HepG2 (cell line): ENCODE results near the gene JHY. TPM values are rescaled to one million over a fixed set of nuclear protein-coding genes. Genes with fewer than 3 reads are reported as not detected.

Experiments
- ATAC-seq: fragments of 200-7000 bp; cut with Tn5 transposase; 3 replicates; pipeline ENCODE4 v1.9.1; 2020; ENCODE audit warnings: mild to moderate bottlenecking, moderate library complexity
- BruUV-seq: library from RNA; stranded (reverse); fragments of 400-500 nt; replicated peaks from 2 replicates; lab custom pipeline; 2021; lab: Mats Ljungman, UMichigan
- CTCF ChIA-PET: fragments of 300-600 bp; formaldehyde crosslinking; extraction: SDS; loops from one replicate; lab custom pipeline; 2021; ENCODE audit warnings: low total read pairs, inconsistent platforms, low intra/inter-chr PET ratio; lab: Yijun Ruan, JAX
- POLR2A ChIA-PET: fragments of 350-600 bp; sonication (Branson Sonifier 250); formaldehyde crosslinking; loops from one replicate; lab custom pipeline; 2020; ENCODE audit warnings: antibody characterized with exemption, inconsistent platforms; lab: Yijun Ruan, JAX
- DNase-seq: peaks from one replicate; pipeline ENCODE4 v3.0.0-alpha.2; 2015; ENCODE audit warnings: low spot score
- FAIRE-seq: peaks from 3 replicates; lab custom pipeline; 2011; peaks lifted over from hg19 to GRCh38; lab: Jason Lieb, UNC
- H2AFZ ChIP-seq: one replicate; pipeline ENCODE4 v1.6.1; 2011; ENCODE audit warnings: low read length, inconsistent platforms
- H3K27ac ChIP-seq: fragments of 300-600 bp; 3 replicates; pipeline ENCODE4 v1.8.0; 2011; ENCODE audit warnings: mixed run types, mild to moderate bottlenecking, mixed read lengths, low read length, inconsistent platforms; ENCODE audit not compliant: insufficient read depth; ENCODE audit errors: extremely low read length
- H3K27me3 ChIP-seq, 2 experiments: fragments of 200-600 bp in 1 of 2; 2 replicates in 1 of 2; 3 replicates in 1 of 2; pipeline versions ENCODE4 v1.6.0 to v1.8.0; 2011; ENCODE audit warnings: low read length in 2 of 2, mild to moderate bottlenecking in 2 of 2, moderate library complexity in 2 of 2, inconsistent platforms in 1 of 2; ENCODE audit not compliant: insufficient read depth in 2 of 2, control insufficient read depth in 1 of 2
- H3K36me3 ChIP-seq, 2 experiments: fragments of 200-600 bp in 1 of 2; replicated peaks in 1 of 2; 2 replicates in 1 of 2; 3 replicates in 1 of 2; pipeline versions ENCODE4 v1.5.1 to v1.8.0; 2011; ENCODE audit warnings: low read length in 2 of 2, inconsistent platforms in 1 of 2; ENCODE audit not compliant: insufficient read depth in 2 of 2, control insufficient read depth in 1 of 2
- H3K4me1 ChIP-seq: 2 replicates; pipeline ENCODE4 v1.5.1; 2012; ENCODE audit warnings: low read length, inconsistent platforms; ENCODE audit not compliant: insufficient read depth
- H3K4me2 ChIP-seq: 2 replicates; pipeline ENCODE4 v1.6.0; 2011; ENCODE audit warnings: low read depth, low read length, inconsistent platforms
- H3K4me3 ChIP-seq, 3 experiments: fragments of 200-600 bp in 1 of 3; sonication (generic), shearing (Covaris generic) in 1 of 3; replicated peaks in 1 of 3; 2 replicates each; pipeline ENCODE4 v1.5.1; 2011 to 2016; ENCODE audit warnings: low read length in 3 of 3, inconsistent platforms in 2 of 3, low read depth in 2 of 3, mild to moderate bottlenecking in 2 of 3, control low read depth in 1 of 3, mixed read lengths in 1 of 3; ENCODE audit not compliant: insufficient read depth in 1 of 3
- H3K79me2 ChIP-seq: one replicate; pipeline ENCODE4 v1.6.1; 2011; ENCODE audit warnings: low read length, inconsistent platforms; ENCODE audit not compliant: insufficient read depth
- H3K9ac ChIP-seq: 2 replicates; pipeline ENCODE4 v1.6.0; 2011; ENCODE audit warnings: mild to moderate bottlenecking, low read depth, low read length, inconsistent platforms; ENCODE audit not compliant: insufficient read depth
- H3K9me3 ChIP-seq: 2 replicates; pipeline ENCODE4 v1.5.1; 2012; ENCODE audit warnings: mild to moderate bottlenecking, low read length
- H4K20me1 ChIP-seq: 2 replicates; pipeline ENCODE4 v1.6.0; 2011; ENCODE audit warnings: inconsistent platforms, mild to moderate bottlenecking, low read length, moderate library complexity; ENCODE audit not compliant: insufficient read depth
- ATF4 ChIP-seq, 2 experiments: fragments of 450-650 bp in 1 of 2; sonication (generic) in 1 of 2; formaldehyde crosslinking; IDR thresholded peaks; 2 replicates each; pipeline versions ENCODE4 v1.5.0 to v1.8.0; 2020 to 2022; ENCODE audit warnings: mild to moderate bottlenecking in 1 of 2, missing genetic modification reagents in 1 of 2
- ESRRA ChIP-seq: sonication (generic); formaldehyde crosslinking; IDR thresholded peaks from 2 replicates; pipeline ENCODE4 v1.5.1; 2020; ENCODE audit warnings: mild to moderate bottlenecking, low read depth, missing genetic modification reagents
- HNF4G ChIP-seq, 2 experiments: sonication (generic) in 1 of 2; formaldehyde crosslinking in 1 of 2; IDR thresholded peaks; 2 replicates each; pipeline versions ENCODE4 v1.4.0 to v1.6.1; 2011 to 2020; ENCODE audit warnings: borderline replicate concordance in 2 of 2, low read depth in 2 of 2, mild to moderate bottlenecking in 2 of 2, low read length in 1 of 2, missing genetic modification reagents in 1 of 2, moderate library complexity in 1 of 2
- MIXL1 ChIP-seq: IDR thresholded peaks from 2 replicates; pipeline ENCODE4 v1.6.1; 2016
- SOX5 ChIP-seq: IDR thresholded peaks from 2 replicates; pipeline ENCODE4 v1.6.1; 2016; ENCODE audit warnings: borderline replicate concordance
- SRSF1 ChIP-seq: fragments of 200-400 bp; formaldehyde crosslinking; optimal IDR thresholded peaks from 2 replicates; pipeline ENCODE3; 2017; ENCODE audit warnings: mild to moderate bottlenecking, low read depth, low read length, moderate library complexity
- ZNF414 ChIP-seq: sonication (generic); formaldehyde crosslinking; IDR thresholded peaks from 2 replicates; pipeline ENCODE4 v1.5.0; 2020; ENCODE audit warnings: missing genetic modification reagents
- WGBS: methylation state at CpG from one replicate; pipeline ENCODE4 v1.1.6; 2017; ENCODE audit warnings: low lambda C conversion rate; 5-methylcytosine and 5-hydroxymethylcytosine counted together
- in situ Hi-C: cut with HindIII; loops from 2 replicates; pipeline ENCODE4 v1.10.0; 2017; ENCODE audit warnings: low pct_unique_long_range_greater_than_20kb; ENCODE audit not compliant: extremely low pct_ligation_motif_present
- intact Hi-C: fragments of 100-400 bp; cut with micrococcal nuclease; formaldehyde crosslinking; loops from one replicate; pipeline ENCODE4 v1.10.0; 2022; ENCODE audit not compliant: unreplicated experiment
- polyA plus RNA-seq, 8 experiments: library from polyadenylated mRNA; depleted of rRNA in 3 of 8; stranded (reverse) in 7 of 8; unstranded in 1 of 8; fragments of >200 nt; fragmentation: Illumina TruSeq in 4 of 8; extraction: Trizol in 4 of 8; gene quantifications; 2 replicates each; pipeline versions ENCODE4 v1.2.1 to v1.2.3, GENCODE V29; 2011 to 2016; ENCODE audit warnings: low read depth in 4 of 8, missing spikeins in 1 of 8, mixed read lengths in 1 of 8; ENCODE audit not compliant: insufficient read depth in 1 of 8
- total RNA-seq, 5 experiments: library from RNA; depleted of rRNA; stranded (reverse); fragments of >200 nt; fragmentation: Illumina TruSeq; extraction: Trizol; gene quantifications; 2 replicates each; pipeline ENCODE4 v1.2.3, GENCODE V29; 2016; ENCODE audit warnings: low read depth in 1 of 5
- TF ChIP-seq, protein P1 (sequence below): sonication (generic); formaldehyde crosslinking; IDR thresholded peaks from 2 replicates; pipeline ENCODE4 v1.4.0; 2020; ENCODE audit warnings: missing genetic modification reagents
- TF ChIP-seq, protein P2 (sequence below): sonication (generic); formaldehyde crosslinking; IDR thresholded peaks from 2 replicates; pipeline ENCODE4 v1.8.0; 2022; ENCODE audit warnings: mild to moderate bottlenecking, missing genetic modification reagents, borderline replicate concordance

The JHY gene
- total and polyA plus RNA-seq, 2 of the 13 experiments (the other 11 are each of a cell fraction or from before 2014, with no cell fraction given), result not detected

GRCh38 chr11:122850076-122850631, 32.4 kb upstream of the JHY start:
- ATAC-seq, result no peak

More at GRCh38 chr11:122850076-122850631, 32.4 kb upstream of the JHY start:
- Histone ChIP-seq H3K79me2 (no peaks in the 10 kb centered on the region), H3K36me3 (no peaks in the 10 kb centered on the region), H3K4me3 (no peak overlapping the region), H3K9me3 (no peaks in the 10 kb centered on the region), H3K4me1 (no peaks in the 10 kb centered on the region), H3K4me2 (no peak overlapping the region), H4K20me1 (no peaks in the 10 kb centered on the region; the same call in 1 of the 2 replicates), H3K27ac (no peak overlapping the region), H3K9ac (no peak overlapping the region), H2AFZ (no peak overlapping the region), H3K27me3 (peaks cover 2 to 33% of the 10 kb centered on the region in 2 experiments; a peak in 2 of 5 replicates)
- ChIA-PET POLR2A (no interaction called here), CTCF (no interaction called here)
- WGBS, result 6% methylated on average over 7 of the region's 7 CpGs
- intact Hi-C loops (no loop called here), in situ Hi-C loops (loop anchor here (5.0 kb wide), 2 partner anchors 38 to 218 kb away; no protein-coding TSS in a partner anchor)
- DNase-seq (no peak), FAIRE-seq (no peak)
- TF ChIP-seq ESRRA (CRISPR knock-in tag) (no peak), MIXL1 (CRISPR knock-in tag) (no peak), HNF4G (IDR thresholded peaks at IDR 0.05; ENCODE audit: borderline replicate concordance, low read depth, low read length) (no peak), HNF4G (CRISPR knock-in tag; IDR thresholded peaks at IDR 0.05; ENCODE audit: borderline replicate concordance, low read depth) (no peak), ATF4 (CRISPR knock-in tag; IDR thresholded peaks at IDR 0.05) (no peak), SOX5 (CRISPR knock-in tag) (no peak), ZNF414 (CRISPR knock-in tag) (no peak), SRSF1 (no peak)
- TF ChIP-seq, protein P1, sequence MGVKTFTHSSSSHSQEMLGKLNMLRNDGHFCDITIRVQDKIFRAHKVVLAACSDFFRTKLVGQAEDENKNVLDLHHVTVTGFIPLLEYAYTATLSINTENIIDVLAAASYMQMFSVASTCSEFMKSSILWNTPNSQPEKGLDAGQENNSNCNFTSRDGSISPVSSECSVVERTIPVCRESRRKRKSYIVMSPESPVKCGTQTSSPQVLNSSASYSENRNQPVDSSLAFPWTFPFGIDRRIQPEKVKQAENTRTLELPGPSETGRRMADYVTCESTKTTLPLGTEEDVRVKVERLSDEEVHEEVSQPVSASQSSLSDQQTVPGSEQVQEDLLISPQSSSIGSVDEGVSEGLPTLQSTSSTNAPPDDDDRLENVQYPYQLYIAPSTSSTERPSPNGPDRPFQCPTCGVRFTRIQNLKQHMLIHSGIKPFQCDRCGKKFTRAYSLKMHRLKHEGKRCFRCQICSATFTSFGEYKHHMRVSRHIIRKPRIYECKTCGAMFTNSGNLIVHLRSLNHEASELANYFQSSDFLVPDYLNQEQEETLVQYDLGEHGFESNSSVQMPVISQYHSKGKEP (CRISPR knock-in tag), result no peak
- TF ChIP-seq, protein P2, sequence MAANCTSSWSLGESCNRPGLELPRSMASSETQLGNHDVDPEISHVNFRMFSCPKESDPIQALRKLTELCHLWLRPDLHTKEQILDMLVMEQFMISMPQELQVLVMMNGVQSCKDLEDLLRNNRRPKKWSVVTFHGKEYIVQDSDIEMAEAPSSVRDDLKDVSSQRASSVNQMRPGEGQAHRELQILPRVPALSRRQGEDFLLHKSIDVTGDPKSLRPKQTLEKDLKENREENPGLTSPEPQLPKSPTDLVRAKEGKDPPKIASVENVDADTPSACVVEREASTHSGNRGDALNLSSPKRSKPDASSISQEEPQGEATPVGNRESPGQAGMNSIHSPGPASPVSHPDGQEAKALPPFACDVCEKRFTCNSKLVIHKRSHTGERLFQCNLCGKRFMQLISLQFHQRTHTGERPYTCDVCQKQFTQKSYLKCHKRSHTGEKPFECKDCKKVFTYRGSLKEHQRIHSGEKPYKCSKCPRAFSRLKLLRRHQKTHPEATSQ (CRISPR knock-in tag), result no peak
- no TSS peak for BruUV-seq
